Effector memory CD8-positive, alpha-beta T cell (primary cell): ENCODE data around the gene SHMT1.
A peak's percentile ranks its signal among the peaks of the same experiment; 100 is the strongest.
"Not testable (repeated sequence)": the region's sequence is repeated elsewhere in the genome, so short reads cannot be mapped to it uniquely, and the experiment has no call there.

ENCODE experiments used
- ATAC-seq: fragments of 150-1000 bp; cut with Tn5 transposase; replicated peaks from 2 replicates; pipeline ENCODE4 v1.10.0; 2021; ENCODE audit warnings: mild to moderate bottlenecking, moderate library complexity
- DNase-seq, 3 experiments: peaks; one replicate each; pipeline ENCODE4 v3.0.0; 2021
- H3K27ac Mint-ChIP-seq, 2 donors: one replicate each; pipeline ENCODE4 v1.8.0; 2022; ENCODE audit warnings: mild to moderate bottlenecking in 2 of 2, mixed read lengths in 2 of 2, moderate library complexity in 2 of 2
- H3K27me3 Mint-ChIP-seq, 2 donors: one replicate each; pipeline ENCODE4 v1.8.0; 2022; ENCODE audit warnings: mixed read lengths in 2 of 2
- H3K36me3 Mint-ChIP-seq: one replicate; pipeline ENCODE4 v1.8.0; 2022; ENCODE audit warnings: mild to moderate bottlenecking, moderate library complexity, mixed read lengths; ENCODE audit not compliant: insufficient read depth
- H3K4me1 Mint-ChIP-seq, 2 donors: one replicate each; pipeline ENCODE4 v1.8.0; 2022; ENCODE audit warnings: low read depth in 2 of 2, mixed read lengths in 2 of 2
- H3K4me3 Mint-ChIP-seq, 2 donors: one replicate each; pipeline ENCODE4 v1.8.0; 2022; ENCODE audit warnings: mild to moderate bottlenecking in 2 of 2, mixed read lengths in 2 of 2, moderate library complexity in 2 of 2
- H3K9me3 Mint-ChIP-seq, 2 donors: one replicate each; pipeline ENCODE4 v1.8.0; 2022; ENCODE audit warnings: mixed read lengths in 2 of 2
- total RNA-seq, 9 experiments: gene quantifications; one replicate each; lab custom pipeline; 2026; lab: John Stamatoyannopoulos, UW

SHMT1 gene
- total RNA-seq = 6.3 to 22.0 (median 16.3) reads per million in 9 experiments

DNA sequence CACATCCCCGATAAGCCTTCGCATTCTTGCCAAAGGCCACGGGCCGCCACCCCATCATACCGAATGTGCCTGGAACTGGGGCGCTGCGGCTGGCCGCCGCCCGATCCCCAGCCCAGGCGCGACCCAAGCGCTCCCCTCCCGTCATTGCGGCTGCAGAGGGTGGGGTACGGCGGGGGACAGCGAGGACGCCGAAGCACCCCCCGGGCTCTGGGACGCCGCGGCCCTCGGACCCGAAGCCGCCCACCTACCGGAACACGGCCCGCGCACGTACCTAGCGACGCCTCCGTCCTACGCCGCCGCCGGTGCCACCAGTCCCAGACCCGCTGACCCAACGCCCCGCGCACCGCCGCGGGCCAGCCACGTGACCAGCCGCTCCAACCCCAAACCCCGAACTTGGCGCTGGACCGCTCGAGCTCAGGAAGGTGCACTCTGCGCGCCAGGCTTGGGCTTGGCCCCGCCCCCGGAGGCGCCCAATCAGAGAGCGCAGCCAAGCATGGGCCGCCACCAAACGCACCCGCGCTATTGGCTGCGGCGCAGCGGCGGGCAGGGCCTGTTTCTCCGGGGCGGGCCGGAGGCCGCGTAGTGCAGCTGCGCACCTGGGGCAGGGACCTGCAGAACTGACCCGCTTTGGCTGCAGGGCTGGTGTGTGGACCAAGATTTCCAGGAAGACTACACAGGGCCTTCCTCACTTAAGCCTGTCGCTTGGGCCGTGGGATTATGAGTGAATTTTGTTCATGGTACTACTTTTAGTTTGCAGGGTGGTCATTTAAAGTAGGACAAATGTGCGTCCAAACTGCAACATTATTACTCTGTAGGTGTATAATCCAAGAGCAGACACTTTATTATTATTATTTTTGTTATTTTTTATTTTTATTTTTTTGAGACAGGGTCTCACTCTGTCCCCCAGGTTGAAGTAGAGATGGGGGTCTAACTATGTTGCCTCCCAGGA is at the start of gene SHMT1:
Gene SHMT1 (minus strand): TSS at position 450 of the 949 bp plus-strand sequence. CDS start 7,569 bp downstream, outside the sequence.
- H3K9me3 Mint-ChIP-seq = no peaks in the 10 kb centered on the region
- ATAC-seq = peak; percentile 100
- peak within 1 kb of the TSS; percentile 90 to 92 for H3K4me3 Mint-ChIP-seq
- peaks cover 16% of the 10 kb centered on the region for H3K36me3 Mint-ChIP-seq
- H3K27me3 Mint-ChIP-seq = no peaks in the 10 kb centered on the region
- H3K4me1 Mint-ChIP-seq = peaks cover 10 to 15% of the 10 kb centered on the region in 2 donors
- DNase-seq = peak; percentile 85 to 86 (median 86)
- H3K27ac Mint-ChIP-seq = peak within 1 kb of the TSS; percentile 49 to 87

GRCh38 chr17:18412001-18412538 is 48.7 kb upstream of the SHMT1 start:
- not testable (repeated sequence) for H3K9me3 Mint-ChIP-seq, H3K36me3 Mint-ChIP-seq, H3K27me3 Mint-ChIP-seq, DNase-seq
- peak overlapping the region; percentile 88 to 95 for H3K27ac Mint-ChIP-seq
- H3K4me3 Mint-ChIP-seq = peak overlapping the region; percentile 85 to 96
- H3K4me1 Mint-ChIP-seq = peaks cover 14 to 17% of the 10 kb centered on the region in 2 donors
- ATAC-seq = peak; percentile 96

- Mint-ChIP-seq H3K4me1 (peaks cover 14 to 17% of the 10 kb centered on the region in 2 donors), H3K27ac (peak overlapping the region; percentile 88 to 95), H3K4me3 (peak overlapping the region; percentile 85 to 96)
- ATAC-seq (peak; percentile 15), DNase-seq (peak in 1 of 3 experiments; percentile 1)
- not testable (repeated sequence) for H3K36me3 Mint-ChIP-seq, H3K27me3 Mint-ChIP-seq, H3K9me3 Mint-ChIP-seq
Measured at GRCh38 chr17:18411377-18411864, 48.1 kb upstream of the SHMT1 start.

DNA sequence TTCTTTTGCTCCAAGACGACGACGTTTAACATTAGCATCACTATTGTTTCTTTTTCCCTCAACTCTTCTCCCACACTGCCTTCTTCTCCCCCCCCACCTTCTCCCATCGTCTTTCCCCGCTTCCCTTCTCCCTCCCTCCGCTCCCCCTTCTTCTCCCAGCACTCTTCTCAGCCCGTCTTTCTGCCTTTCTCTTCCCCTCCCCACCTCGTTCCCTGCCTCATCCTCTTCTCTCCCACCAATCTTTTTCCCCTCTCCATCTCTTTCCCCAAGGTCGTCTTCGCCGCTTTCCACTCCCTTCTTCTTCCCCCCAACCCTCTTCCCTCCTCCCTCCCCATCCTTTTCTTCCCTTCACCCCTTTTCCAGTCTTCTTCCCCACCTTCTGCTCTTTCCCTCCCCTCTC is 47.4 kb upstream of the SHMT1 start:
- not testable (repeated sequence) for ATAC-seq, H3K9me3 Mint-ChIP-seq, H3K27me3 Mint-ChIP-seq, H3K36me3 Mint-ChIP-seq, DNase-seq
- H3K27ac Mint-ChIP-seq = peak overlapping the region; percentile 88 to 95
- H3K4me3 Mint-ChIP-seq = peak overlapping the region; percentile 85 to 96
- H3K4me1 Mint-ChIP-seq = peaks cover 14 to 17% of the 10 kb centered on the region in 2 donors

DNA sequence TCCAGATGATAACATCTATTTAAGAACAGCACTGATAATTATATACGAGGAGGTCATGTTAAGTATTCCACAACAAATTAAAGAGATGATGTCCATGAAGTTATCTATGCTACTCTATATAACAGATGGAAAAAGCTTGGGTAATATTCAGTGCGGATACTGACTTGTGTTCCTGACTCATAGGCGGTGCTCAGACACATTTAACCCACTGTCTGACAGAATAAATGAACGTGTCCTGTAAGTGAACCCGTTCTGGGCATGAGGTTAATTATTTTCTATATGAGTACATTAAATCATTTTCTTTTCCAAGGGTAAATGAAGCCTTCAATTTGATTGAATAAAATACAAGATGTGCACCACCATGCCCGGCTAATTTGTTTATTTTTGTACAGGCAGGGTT is 46.0 kb upstream of the SHMT1 start:
- not testable (repeated sequence) for H3K27me3 Mint-ChIP-seq, H3K9me3 Mint-ChIP-seq, DNase-seq, H3K27ac Mint-ChIP-seq, H3K4me3 Mint-ChIP-seq, H3K36me3 Mint-ChIP-seq, ATAC-seq
- H3K4me1 Mint-ChIP-seq = peaks cover 14 to 17% of the 10 kb centered on the region in 2 donors

DNA sequence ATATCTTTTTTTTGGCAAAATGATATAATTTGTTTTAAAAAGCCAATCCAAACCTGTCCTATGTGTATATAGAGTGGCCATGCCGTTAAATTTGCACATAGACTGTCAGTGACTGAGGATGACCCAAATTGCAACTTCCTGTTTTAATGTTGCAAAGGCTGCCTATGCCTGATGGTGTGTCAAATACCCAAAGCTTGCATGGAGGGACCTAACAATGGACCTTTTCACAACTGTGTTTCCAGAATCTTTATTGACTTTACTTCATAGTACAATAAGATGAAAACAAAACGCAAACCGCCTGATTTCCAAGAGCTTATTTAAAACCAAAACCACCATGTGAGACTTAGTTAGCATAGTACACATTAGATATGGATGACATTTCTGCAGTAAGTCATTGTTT is 45.6 kb upstream of the SHMT1 start:
- not testable (repeated sequence) for H3K4me3 Mint-ChIP-seq, H3K9me3 Mint-ChIP-seq, DNase-seq, H3K27me3 Mint-ChIP-seq, H3K27ac Mint-ChIP-seq, H3K36me3 Mint-ChIP-seq
- ATAC-seq = peak; percentile 20
- H3K4me1 Mint-ChIP-seq = peaks cover 14 to 17% of the 10 kb centered on the region in 2 donors

GRCh38 chr17:18403604-18404003 is 40.3 kb upstream of the SHMT1 start:
- H3K4me1 Mint-ChIP-seq, H3K4me3 Mint-ChIP-seq: not testable (repeated sequence)

GRCh38 chr17:18403166-18403565 is 39.8 kb upstream of the SHMT1 start:
- H3K4me3 Mint-ChIP-seq, H3K4me1 Mint-ChIP-seq, H3K9me3 Mint-ChIP-seq, H3K36me3 Mint-ChIP-seq, DNase-seq, H3K27me3 Mint-ChIP-seq, H3K27ac Mint-ChIP-seq, ATAC-seq: not testable (repeated sequence)

More at GRCh38 chr17:18403604-18404003, 40.3 kb upstream of the SHMT1 start:
- H3K36me3 Mint-ChIP-seq, H3K27ac Mint-ChIP-seq, DNase-seq, H3K27me3 Mint-ChIP-seq, ATAC-seq, H3K9me3 Mint-ChIP-seq: not testable (repeated sequence)

- H3K27ac Mint-ChIP-seq, DNase-seq, H3K4me3 Mint-ChIP-seq, H3K9me3 Mint-ChIP-seq, H3K36me3 Mint-ChIP-seq, ATAC-seq, H3K4me1 Mint-ChIP-seq, H3K27me3 Mint-ChIP-seq: not testable (repeated sequence)
Measured at GRCh38 chr17:18401872-18402590, 38.7 kb upstream of the SHMT1 start.

DNA sequence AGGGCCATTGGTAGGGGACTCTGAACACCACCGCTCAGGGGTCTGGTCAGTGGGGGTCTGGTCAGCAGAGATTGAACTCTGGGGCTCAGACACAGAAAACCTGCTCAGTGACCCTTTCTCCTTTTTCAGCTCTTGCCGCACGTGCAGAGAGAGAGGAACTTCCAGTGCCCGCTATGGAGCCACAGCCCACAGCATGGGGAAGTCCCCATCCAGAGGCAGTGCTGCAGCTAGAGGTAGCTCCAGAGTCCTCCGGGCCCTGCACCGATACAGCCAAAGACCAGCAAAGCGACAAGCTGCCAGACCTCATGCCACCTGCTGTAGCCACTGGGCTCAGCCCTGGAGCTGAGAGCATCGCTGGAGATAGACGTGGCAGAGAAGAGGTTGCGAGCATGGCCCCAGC is 25.4 kb upstream of the SHMT1 start:
- H3K4me3 Mint-ChIP-seq, H3K9me3 Mint-ChIP-seq, ATAC-seq, H3K27me3 Mint-ChIP-seq, H3K27ac Mint-ChIP-seq, DNase-seq, H3K36me3 Mint-ChIP-seq, H3K4me1 Mint-ChIP-seq: not testable (repeated sequence)

DNA sequence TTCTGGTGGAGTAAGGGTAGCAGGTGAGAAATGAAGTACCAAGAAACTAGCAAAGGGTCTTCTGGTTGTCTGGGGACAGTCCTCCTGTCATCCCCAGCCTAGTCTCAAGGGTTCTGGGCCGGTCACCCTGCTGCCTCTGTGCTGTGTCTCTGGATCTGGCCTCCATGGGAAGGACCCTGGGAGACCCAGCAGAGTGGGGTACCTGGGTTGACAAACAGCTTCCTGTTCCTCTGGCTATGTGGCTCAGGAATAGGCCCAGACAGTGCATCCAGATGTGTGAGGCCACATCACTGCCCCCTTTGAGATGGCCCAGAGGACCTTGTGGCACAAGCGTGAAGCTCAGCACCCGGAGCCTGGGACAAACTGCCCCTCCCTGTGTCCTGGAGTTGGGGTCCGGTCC is 24.9 kb upstream of the SHMT1 start:
- H3K9me3 Mint-ChIP-seq, H3K27me3 Mint-ChIP-seq, DNase-seq, H3K36me3 Mint-ChIP-seq, ATAC-seq, H3K27ac Mint-ChIP-seq, H3K4me3 Mint-ChIP-seq, H3K4me1 Mint-ChIP-seq: not testable (repeated sequence)

GRCh38 chr17:18387583-18387982 is 24.2 kb upstream of the SHMT1 start:
- not testable (repeated sequence) for ATAC-seq, H3K4me1 Mint-ChIP-seq, H3K9me3 Mint-ChIP-seq, DNase-seq, H3K4me3 Mint-ChIP-seq, H3K36me3 Mint-ChIP-seq, H3K27ac Mint-ChIP-seq, H3K27me3 Mint-ChIP-seq

GRCh38 chr17:18384271-18384670 is 20.9 kb upstream of the SHMT1 start:
- H3K27ac Mint-ChIP-seq = peak overlapping the region in 1 of 2 donors; percentile 53
- peaks cover 12 to 26% of the 10 kb centered on the region in 2 donors for H3K27me3 Mint-ChIP-seq
- H3K36me3 Mint-ChIP-seq, H3K4me1 Mint-ChIP-seq, ATAC-seq, DNase-seq, H3K9me3 Mint-ChIP-seq: not testable (repeated sequence)
- peak overlapping the region in 1 of 2 donors; percentile 15 for H3K4me3 Mint-ChIP-seq
